Activated CD4-positive, alpha-beta T cell treated with anti-CD3 and anti-CD28 coated beads, Interleukin-2, amount 50 U/mL, for 48 hours (primary cell): ENCODE measurements around the gene CACNA1B.

ENCODE experiments used
- DNase-seq, 2 experiments: peaks; one replicate each; pipeline ENCODE4 v3.0.0-alpha.2; 2020

CACNA1B gene

DNA sequence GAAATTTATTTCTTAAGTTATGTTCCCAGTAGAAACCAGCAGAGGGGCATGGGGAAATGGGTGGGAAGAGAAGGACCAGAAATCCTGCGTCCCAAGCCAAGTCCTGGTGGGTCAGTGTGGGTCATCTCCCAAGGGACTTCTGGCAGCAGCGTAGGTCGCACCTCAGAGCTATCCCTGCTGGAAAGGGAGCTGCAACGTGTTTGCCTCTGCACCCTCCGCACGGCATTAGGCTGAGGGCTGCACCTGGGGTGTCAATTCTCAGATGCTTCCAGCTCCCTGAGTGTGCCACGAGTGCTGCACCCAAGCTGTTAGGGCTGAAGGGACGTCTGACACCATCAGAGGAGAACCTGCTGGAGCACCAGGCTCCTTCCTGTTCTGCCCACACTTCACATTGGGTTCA is 182.8 kb downstream of the CACNA1B start:
- DNase-seq = no peak

DNA sequence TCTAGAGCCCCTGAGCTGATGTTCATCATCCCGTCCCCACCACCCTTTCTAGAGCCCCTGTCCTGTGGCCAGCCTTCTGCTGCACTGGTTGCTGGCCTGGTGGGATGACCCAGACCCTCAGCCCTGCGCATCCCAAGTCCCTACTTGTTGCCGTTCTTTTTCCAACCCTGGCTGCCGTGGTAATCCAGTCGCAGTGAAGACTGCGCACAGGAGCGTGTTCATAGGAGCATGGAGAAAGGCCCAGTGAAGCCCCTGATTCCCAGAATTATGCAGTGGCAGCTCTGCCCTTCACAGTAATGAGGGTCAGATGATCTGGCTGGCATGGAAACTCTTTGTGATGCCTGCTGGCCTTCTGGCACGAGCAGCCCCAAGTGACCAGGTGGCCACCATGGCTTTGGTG is 183.3 kb downstream of the CACNA1B start:
- DNase-seq = no peak

DNA sequence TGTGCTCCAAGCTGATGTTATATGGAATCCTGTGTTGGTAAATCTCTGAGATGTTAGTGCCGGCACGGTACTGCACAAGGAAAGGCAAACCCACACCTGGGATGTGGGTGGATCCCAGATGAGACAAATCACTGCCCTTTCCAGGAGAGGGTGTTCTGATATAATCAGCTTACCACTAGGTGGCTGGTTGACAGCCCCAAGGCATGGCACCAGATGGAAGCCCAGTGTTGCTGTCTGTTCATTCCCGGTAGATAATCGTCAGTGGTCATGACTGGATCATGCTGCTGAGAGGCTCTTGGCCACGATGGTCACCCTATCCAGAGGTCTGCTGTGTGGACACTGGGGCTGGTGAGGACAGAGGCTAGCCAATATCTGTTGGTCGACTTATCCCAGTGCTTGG is 184.0 kb downstream of the CACNA1B start:
- no peak for DNase-seq

DNA sequence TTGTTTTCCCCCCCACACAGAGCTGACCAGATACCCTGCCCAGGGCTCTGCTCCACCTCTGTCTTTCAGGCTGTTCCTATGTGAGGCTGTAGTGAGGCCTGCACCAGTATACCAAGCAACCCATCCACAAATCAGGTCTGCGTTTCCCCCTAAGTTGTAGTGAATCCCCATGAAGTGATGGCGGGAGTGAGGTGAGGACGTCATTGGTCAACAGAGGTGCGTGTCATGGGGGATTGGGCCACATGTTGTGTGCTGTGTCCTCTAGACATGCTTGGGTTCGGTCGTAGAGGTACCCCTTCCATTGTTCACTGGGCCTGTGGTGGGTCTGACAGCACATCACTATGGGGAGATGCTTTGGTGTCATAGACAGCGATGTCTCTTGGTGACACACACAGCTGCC is 184.6 kb downstream of the CACNA1B start:
- no peak for DNase-seq

DNA sequence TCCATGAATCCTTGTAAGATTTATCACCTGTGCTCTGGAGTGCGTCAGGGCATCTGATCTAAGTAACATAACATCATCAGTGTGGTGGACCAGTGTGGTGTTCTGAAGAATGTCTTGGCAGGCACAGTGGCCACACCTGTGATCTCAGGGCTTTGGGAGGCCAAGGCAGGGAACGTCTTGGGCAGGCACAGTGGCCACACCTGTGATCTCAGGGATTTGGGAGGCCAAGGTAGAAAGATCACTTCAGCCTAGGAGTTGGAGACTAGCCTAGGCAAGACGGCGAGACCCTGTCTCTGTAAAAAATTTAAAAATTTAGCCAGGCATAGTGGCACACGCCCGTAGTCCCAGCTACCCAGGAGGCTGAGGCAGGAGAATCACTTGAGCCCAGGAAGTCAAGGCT is 185.5 kb downstream of the CACNA1B start:
- DNase-seq = no peak

DNA sequence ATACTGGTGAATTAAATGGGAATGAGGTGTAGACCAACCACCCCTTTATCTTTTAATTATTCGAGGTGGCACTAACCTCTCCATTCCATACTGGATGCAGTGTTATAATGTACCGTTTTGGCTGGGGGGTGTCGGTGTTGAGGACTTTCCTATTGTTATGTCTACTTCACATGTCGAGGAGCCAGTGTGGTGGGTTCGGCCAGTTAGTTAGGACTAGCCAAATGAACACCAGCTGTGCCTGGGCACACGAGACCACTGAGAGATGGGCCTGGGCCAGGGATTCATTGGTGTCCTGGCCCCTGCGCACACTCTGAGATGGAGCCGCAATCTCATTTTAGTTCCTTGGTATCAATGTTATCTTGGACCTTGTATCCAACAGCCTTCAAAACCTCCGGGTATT is 186.2 kb downstream of the CACNA1B start:
- DNase-seq = no peak

DNA sequence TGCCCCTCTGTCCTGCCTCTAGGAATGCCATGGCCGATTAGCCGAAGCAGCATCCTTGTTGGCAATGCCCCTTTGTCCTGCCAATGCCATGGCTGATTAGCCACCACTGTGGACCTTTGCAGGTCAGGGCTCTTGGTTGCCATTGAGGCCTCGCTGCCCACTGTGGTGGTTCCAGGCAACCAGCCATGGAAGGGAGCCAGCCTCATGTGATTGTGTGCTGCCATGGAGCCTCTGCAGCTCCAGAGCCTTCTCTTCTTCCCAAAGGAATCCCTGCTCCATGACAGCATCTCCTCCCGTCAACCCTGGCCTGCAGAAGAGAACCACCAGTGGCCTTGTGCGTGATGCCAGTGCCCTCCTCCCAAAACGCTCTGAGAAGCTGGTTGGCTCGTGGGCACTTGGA is 187.0 kb downstream of the CACNA1B start:
- no peak for DNase-seq

DNA sequence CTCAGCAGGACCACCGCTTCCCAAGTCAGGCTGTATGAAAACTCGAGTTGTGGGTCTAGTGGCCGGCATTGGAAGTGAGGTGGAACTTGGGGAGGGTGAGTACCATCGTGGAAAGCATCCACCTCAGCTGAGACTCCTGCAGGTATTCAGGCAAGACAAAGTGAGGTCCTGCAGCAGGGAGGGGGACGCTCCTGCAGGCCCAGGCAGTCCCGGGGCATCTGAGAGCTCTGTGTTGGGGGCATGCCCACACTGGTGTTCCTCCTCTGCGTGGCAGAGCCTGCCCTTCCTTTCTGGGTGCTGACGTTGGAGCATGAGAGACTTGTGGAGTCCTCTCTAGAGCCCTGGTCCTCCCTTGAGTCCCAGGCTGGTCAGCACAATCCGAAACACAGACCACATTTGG is 187.7 kb downstream of the CACNA1B start:
- DNase-seq = no peak

DNA sequence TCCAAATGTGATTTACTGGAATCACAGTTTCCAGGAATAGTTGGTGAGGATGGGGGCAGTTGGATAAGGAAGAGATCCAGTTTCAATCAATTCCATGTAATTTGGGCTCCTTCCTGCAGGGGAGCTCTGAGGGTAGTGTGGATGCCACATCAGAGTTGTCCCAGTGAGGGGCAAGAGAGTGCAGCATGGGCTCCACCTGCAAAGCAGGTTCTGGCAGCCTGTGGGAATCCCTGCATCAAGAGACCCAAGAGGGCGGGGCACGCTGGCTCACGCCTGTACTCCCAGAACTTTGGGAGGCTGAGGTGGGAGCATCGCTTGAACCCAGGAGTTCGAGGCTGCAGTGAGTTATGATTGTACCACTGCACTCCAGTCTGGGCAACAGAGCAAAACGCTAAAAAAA is 188.5 kb downstream of the CACNA1B start:
- no peak for DNase-seq

DNA sequence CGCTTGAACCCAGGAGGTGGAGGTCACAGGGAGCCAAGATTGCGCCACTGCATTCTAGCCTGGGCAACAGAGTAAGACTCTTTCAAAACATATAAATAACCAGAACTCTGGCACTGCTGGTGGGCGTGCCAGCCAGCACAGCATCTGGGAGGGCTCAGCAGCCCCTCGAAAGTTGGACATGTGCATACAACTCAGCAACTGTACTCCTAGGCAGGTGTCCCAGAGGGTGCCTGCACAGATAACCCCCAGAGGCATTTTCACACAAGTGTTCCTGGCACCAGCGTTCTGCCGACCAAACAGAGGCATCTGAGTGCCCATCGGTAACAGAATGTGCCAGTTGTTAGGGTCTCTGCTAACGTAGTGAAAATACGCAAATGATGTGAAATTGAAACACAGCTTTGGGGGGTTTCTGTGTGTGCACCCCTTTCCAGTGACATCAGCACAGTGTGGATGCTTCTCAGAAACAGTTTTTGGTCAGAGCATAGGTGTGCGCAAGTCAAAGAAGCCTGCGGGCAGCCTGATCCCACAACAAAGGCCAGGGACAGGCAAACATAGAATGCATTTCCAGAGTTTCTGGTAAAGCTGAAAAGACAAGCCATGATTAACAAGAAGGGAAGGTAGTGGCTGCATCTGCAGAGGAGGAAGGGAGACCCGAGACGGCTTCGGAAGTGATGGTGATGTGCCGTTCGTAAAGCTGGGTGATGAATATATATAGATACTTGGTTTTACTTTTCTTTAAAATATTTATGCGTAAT is 190.2 kb downstream of the CACNA1B start:
- no peak for DNase-seq

DNA sequence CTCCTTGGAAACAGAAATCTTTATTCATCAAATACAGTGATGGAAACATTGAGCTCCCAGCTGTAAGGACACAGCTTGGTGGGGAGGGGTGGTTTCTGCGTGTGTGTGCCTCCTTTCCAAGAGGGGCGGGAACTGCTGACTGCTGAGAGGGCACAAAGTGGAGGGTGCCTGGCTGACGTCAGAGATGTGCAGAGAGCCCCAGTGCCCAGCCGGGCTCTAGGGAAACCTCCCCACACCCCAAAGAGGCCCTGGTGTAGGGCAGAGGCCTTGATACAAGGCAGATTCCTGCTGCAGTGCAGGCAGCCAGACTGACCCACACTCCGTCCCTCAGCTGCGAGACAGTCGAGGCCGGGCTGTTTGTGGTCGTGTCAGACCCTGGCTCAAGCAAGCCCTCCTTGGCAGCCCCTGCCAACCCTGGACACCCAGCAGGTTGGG is 191.0 kb downstream of the CACNA1B start:
- no peak for DNase-seq

DNA sequence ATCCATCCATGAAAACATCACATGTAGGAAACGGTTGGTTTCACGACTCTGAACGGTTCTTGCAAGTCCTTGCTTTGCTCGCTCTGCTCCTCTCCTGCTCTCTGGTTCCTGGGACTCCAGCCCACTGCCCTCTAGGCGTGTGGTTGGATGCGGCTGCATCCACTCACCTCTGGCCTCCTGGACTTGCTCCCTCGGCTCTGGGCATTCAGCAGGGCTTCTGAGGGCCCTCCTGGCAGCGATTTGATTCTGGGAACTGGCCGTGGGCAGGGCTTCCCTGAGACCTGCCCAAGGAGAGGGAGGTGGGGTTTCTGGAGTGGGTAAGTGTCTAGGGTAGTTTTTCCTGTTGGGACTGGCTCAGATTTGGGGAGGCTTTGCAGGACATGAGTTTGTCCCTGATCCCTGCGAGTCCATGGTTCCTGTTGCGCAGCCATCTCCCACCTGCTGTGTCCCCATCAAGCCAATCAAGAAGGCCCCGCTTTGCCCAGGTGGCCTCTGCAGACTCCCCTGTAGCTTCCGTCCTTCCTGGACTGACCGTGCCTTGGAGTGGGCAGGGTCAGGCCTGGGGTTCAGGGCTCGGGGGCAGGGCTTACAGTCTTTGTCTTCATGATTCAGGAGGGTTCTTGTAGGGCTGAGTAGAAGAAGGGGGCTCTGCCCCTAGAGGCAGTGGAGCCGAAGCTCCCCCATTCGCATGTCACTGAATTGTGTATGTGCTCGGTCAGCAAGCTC is 192.3 kb downstream of the CACNA1B start:
- DNase-seq = no peak

DNA sequence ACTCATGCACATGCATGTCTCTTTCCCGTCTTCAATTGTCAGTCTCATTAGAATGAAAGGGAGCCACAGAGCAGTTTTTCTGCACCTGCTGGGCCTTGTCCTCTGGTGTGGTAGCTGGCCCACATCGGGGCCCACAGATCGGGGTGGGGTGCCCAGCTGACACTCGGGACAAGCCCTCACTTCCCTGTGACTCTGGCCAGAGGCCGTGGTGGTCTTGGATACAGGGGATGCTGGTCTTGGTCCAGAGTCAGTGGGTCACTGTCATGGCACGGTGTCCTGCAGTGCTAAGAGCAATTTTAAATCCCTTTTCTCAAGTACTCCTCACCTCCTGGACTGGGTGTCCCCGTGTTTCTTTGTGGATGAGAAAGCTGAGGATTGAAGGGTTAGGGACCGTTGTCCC is 193.2 kb downstream of the CACNA1B start:
- no peak for DNase-seq

DNA sequence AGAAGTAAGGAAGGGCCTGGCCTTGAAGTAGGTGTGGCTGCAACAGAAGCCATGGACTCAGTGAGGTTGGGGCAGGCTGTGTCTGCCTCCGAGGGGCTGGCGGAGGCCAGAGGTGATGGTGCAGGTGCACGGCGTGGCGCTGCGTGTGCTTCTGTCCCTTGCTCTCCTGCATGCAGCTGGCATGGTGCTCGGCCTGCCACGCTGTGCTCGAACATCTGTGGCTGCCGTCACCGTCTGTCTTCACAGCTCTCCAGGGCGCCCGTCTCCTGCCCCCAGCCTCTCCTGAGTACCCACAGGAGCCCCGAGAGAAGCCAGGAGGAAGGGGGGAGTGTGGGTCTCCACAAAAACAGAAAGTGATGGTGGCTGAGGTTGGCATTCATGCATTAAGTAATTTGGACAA is 193.7 kb downstream of the CACNA1B start:
- no peak for DNase-seq

DNA sequence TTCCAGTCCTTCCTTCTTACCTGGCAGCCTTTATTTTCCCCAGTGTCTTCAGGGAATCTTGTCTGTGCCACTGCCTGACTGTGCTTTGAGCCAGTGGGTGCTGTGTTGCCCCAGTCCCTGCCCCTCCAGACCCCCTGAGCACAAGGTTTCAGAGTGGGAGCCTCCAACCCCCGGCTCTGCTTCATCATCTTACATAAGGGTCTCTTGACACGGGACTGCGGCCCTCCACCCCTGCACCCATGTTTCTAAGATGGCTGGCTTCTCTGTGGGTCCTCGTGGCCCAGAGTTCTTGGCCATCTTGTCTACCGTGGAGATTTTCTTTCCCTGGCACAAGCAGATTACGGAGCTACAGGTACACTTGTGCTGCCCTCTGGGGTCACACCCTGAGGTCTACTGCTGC is 194.1 kb downstream of the CACNA1B start:
- no peak for DNase-seq

DNA sequence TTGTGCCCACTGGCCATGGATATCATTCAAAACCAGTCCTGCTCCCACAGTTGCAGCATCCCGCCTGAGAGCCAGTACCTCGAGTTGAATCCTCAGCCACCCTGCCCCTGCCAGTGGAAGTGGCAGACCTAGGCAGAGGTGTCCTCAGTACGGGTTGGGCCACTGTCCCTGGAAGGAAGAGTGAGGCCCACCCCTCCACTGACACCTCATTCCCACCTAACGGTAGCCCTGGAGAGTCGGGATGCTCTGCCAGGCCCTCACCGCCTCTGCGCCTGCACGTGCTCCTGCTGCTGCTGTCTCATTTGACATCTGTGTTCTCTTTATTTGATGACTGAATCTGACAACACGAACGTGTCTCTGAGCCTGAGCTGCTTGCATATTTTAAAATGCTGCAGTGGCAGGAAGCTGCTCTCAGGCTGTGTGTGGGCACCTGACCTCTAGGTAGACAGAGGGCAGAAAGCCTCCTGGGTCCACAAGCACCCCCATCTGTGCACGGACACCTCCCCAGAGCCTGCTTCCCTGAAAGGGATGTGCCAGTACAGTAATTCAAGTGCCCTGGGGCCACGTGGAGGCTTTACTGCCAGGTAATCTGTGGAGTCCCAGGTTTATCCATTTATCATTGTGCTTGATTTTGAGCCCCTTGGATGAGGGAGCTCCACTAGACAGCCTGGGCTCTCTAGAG is 194.7 kb downstream of the CACNA1B start:
- no peak for DNase-seq

DNA sequence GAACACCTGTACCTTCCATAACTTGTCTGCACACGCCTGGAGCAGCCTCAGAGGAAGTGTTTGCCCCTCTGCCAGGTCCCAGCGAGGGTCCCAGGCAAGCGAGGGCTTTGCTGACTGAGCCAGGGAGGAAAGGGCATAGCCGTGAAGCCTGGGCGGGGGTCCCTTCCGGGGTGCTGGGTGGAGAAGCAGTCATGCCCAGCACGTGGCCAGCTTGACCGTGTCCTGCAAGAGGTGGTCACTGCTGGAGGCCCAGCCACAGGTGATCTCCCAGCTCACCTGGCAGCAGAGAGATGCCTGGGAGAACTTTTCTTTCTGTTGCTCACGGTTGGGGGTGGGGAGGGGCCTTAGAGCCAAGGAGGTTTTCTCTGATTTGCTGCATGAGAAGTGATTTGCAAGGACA is 195.3 kb downstream of the CACNA1B start:
- DNase-seq = no peak

DNA sequence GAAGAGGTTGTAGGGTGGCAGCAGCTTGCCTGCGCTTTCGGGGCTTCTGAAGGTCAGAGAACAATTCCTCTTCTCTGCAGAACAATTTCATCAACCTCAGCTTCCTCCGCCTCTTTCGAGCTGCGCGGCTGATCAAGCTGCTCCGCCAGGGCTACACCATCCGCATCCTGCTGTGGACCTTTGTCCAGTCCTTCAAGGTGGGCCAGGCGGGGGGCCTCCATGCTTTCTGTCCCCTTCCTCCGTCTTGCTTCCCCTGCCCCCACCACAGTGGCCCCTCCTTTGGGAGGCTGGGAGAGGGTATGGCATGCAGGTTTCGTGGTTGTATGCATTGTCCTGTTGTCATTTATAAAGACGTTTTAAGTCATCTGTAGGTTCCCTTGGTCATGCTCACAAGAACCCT is 195.8 kb downstream of the CACNA1B start:
- no peak for DNase-seq

DNA sequence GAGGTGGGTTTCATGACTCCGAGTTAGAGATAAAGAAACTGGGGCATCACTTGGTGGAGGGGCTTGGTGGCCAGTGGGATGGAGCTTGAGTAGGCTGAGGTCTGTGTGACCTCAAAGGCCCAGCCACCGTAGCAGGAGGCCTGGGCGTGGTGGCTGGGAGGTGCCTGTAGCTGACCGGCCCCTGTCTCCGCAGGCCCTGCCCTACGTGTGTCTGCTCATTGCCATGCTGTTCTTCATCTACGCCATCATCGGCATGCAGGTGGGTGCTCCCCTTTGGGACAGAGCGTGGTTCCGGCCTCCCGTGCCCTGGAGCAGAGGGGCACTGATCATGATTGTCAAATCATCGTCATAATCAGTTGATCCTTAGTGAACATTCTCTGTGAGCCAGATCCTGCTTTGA is 196.2 kb downstream of the CACNA1B start:
- DNase-seq = no peak

DNA sequence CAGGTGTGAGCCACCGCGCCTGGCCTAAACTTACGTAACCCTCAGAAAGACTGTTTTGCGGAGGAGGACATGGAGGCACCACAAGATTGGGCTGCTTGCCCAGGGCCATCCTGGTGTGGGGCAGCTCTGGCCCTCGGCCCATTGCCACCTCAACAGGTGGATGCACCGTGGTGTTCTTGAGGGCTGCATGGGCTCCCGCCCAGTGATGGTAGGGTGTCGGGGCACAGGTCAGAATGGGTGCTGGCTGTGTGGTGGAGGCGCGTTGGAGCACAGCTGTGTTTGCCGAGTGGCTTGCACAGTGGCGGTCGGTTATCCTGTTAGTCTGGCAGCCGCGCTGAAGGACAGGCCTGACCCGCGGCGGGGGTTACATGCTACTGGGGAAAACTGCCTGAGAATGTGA is 196.9 kb downstream of the CACNA1B start:
- no peak for DNase-seq

DNA sequence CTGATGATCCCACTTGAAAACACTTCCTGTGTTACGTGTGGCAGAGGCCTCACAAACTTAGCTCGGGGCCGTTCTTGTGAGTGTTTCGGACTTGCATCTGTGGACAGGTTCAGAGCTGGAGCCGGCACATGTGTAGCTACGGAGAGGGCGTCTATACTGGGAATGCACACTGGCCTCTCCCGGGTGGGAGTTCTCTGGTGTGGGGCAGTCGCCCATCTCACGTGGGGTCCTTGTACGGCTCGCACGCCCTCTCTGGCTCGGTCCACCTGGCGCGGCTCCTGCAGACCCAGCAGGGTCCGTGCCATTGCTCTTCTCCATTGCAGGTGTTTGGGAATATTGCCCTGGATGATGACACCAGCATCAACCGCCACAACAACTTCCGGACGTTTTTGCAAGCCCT is 197.9 kb downstream of the CACNA1B start:
- no peak for DNase-seq

DNA sequence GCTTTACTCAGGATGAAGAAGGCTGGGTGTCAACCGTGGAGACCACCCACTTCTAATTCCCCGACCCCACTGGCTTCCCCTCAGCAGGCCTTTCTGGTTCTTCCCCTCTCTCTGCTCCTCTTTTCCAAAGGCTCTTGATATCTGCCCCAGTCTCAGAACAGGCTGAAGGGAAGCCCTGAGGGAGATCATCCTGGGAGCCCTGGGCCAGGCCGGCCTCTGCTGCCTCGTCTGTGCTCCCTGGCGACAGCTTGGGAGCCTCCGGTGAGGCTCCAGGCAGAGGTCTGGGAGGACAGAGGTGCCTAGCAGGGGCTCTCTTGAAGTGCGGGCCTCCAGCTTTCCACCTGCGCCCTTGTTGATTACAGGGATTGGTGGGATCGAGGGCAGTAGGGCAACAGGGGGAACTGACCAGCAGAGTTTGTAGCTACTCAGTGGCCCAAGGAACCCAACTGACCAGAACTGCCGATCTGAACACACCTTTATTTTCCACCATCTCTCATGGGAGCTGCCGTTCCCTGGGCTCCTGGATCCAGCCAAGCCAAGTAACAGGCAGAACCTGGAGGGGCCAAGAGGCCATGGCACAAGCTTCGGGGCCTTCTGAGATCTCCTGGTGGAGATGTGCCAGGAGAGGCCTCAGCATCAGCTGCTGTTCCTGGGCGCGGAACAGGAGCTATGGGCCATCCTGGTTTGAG is 198.5 kb downstream of the CACNA1B start:
- no peak for DNase-seq

DNA sequence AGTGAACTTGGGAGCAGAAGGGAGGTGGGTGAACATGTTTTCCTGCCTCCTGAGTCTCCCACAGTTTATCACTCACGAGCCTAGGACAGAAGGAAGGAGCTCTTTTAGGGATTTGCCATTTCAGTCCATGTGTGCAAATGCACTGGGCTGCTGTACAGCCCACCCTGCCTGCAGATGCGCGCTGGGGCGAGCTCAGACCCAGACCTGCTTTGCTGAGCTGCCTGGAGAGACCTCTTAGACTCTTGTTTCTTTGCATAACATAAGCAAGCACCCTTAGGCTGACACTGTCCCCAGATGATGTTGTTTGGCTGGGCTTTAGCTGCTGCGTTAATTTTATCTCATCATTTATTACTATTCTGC is 199.0 kb downstream of the CACNA1B start:
- DNase-seq = no peak

DNA sequence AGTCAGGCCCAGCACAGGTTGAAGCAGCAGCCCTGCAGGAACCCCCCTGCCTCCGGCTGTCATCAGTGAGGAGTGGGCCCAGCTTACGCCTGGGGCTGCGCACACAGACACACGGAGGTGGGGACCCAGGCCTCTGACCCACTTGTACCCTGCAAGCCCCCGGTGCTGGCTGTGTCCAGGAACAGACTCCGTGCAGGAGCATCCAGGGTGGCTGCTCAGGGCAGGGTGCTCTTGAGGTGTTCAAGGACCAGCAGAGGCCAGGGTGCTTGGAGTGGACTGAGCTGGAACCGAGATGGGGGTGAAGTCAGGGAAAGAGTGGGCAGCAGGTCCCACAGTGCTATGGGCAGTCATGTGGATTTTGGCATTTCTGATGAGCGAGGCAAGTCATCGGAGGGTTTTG is 199.5 kb downstream of the CACNA1B start:
- no peak for DNase-seq
